Measurements from ENCODE around the gene GREB1.

Gene GREB1

GRCh38 chr2:11533278-11534070 is at the start of gene GREB1:
GREB1 (plus strand) TSS chr2:11534045; CDS start chr2:11556615, 22,570 bp downstream.
- no peak for DNase-seq

DNA sequence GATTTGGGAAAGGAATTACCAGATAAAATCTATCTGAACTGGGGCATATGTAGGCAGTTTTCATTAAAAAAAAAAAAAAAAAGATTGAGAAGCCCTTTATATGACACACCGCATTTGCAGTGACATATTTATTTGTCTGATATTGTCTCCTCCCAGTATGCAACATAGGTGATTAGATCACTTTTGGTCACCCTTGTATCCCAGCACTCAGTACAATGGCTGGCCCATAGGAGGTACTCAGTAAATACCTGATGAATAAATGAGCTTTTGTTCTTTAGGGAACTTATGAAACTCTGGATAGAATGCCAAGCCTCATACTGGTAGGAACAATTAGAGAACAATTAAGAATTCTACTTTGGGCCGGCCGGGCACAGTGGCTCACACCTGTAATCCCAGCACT is 45.0 kb upstream of the GREB1 start:
- no peak for DNase-seq

- DNase-seq, result no peak
Observed at GRCh38 chr2:11490194-11490593, 43.7 kb upstream of the GREB1 start.

DNA sequence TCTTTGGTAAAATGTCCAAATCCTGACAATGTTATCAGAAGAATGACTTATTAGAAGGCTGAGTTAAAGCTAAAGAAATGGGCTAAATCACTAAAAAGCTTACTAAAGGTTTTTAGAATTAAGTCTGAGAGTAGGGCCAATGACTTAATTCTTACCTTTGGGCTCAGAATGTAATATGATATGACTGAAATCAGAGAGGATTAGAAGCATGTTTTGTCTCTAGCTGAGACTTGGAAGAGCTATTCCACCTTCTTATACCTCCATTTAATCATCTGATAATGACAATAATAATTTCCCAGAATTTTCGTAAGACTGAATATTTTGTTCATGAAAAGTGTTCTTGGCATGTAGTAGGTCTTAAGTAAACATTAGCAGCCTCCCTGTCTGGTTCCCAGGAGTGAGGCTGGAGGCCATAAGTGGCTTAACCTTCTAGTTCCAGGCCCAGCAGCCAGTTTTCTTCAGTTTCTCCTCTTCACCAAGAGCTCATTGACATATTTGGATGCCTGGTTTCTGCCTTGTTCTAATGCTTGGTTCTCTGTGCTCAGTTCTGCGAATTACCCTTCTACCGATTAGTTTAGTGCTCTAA is 42.4 kb upstream of the GREB1 start:
- DNase-seq, result no peak

DNA sequence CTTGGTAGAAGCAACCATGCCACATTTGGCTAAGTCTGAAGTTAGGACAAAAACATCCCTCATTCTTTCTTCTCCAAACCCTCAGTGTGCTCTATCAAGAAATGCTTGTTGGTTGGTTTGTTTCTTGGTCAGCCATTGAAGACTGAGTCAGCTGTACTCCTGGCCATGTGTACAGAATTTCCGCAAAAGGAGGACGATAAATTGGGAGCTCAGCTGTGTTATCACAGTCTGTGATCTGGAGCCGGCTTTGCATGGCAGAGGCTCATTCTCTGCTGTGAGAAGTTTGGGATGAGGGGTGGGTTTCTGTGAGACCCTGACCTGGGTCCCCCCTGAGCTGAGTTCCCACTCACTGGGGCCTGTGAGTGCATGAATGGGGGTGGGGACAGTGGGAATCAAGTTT is 41.6 kb upstream of the GREB1 start:
- DNase-seq, result no peak

- no peak for DNase-seq
Observed at GRCh38 chr2:11492720-11493119, 41.1 kb upstream of the GREB1 start.

GRCh38 chr2:11493282-11493681 is 40.6 kb upstream of the GREB1 start:
- DNase-seq, result no peak

GRCh38 chr2:11494310-11494709 is 39.5 kb upstream of the GREB1 start:
- no peak for DNase-seq

DNA sequence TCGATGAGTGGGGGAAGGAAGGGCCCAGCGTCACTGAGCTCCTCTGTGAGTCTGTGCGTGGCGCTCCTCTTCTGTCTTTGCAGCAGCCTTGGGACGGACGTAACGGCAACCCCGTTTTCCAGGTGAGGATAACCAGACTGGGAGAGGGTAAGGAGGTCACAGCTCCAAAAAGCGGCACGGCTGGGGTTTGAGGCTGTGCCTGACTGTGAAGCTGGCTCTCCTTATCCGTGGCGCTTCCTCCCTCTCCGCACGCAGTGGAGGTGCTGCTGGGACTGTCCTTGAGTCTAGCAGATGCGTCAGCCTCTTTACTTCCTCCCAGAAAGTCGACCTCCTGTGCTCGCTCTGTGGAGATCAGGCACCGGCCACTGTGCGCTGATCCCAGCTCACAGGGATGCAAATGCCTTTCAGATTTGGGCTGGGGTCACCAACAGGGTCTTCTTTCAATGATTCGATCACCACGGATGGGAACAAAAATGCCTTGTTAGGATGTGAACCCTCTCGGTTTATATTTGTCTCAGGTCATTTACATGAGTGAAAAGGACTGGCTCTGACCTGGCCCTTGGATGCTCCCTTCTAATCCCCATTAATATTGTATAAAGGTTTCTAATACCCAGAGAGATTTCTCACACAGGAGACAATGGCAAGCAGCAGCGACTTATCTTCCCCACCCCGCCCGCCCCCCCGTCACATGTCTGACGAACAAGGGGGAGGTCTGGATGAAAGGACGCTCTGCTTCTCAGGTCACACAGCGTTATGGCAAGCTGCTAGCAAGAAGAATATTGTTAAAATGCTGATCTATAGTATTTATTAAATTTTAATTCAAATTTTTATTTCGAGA is 37.8 kb upstream of the GREB1 start:
- DNase-seq, result no peak

- no peak for DNase-seq
Observed at GRCh38 chr2:11498543-11499034, 35.3 kb upstream of the GREB1 start.

DNA sequence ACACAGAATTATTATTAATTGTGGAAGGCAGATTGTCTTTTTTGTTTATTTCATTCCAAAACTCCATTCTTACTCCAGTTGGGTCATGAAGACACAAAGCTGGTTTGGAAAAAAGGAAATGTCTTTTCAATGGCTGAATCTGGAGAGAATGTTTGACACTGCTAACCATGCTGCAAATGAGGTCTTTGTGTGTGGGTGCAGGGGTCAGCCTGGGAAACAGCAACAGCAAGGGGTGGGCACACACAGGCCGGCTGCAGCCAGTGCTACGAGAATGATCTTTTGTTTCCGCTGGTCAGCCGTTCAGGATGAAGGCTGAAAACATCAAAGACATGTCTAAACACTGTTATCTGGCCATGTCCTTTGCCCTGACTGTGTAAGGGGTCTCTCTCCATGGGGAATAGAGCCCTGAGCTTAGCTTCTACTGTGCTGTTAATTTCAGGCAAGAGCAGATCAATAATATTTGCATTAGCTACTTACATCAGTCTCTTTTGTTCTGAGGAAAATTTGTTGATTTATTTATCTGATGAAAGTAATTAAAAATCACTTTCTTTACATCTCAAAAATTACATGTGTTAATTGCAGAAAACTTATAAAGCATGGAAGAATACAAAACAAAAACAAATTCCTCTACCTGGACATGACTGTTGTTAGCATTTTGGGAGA is 34.6 kb upstream of the GREB1 start:
- DNase-seq, result no peak

DNA sequence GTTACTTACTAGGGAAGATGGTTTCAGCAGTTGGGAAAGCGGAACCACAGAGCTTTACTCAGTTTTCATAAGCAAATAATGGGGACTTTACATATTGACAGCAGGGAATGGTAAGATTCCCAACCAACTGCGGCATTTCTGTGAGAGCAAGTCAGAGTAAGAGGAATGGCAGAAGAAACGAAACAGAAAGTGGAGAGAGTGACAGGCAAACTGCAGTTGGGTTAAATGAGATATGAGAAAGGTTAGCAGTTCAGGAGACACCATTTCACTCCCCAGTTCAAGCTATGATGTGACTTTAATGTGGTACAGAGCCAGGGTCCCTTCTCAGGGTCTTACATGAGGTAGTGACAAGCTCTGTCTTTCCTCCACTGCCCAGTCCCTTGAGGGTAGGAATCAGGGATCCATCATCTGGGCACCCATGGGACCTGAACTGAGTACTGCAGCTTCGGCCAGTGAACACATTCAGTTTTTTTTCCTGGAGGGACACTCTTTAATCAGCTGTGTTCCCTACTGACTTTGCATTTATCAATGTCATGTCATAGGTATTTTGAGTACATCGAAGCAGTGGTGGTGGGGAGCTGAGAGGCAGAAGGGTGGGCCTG is 33.0 kb upstream of the GREB1 start:
- no peak for DNase-seq

DNA sequence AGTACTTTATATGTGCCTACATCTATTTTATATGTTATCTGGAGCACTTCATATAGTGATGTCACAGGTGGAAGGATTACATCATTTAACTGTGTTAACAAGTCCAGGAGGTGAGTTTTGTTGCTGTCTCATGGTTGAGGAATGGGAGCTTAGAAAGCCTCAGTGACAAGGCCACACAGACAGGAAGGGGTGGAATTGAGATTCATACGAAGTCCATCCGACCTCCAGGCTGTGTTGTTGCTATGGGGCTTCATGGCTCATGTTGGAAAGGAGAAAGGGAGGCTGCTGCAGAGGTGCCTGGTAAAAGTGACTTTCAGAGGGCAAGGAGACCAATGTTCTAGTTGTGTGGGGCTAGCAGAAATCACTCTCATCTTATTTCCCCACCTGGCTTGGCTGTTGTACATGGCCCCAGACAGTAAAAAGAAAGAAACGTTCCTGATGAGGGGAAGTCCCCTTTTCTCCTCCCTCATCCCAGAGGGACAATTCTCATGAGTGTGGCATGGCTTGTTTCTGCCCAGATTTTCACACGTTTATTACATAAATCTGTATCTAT is 31.0 kb upstream of the GREB1 start:
- DNase-seq, result no peak

DNA sequence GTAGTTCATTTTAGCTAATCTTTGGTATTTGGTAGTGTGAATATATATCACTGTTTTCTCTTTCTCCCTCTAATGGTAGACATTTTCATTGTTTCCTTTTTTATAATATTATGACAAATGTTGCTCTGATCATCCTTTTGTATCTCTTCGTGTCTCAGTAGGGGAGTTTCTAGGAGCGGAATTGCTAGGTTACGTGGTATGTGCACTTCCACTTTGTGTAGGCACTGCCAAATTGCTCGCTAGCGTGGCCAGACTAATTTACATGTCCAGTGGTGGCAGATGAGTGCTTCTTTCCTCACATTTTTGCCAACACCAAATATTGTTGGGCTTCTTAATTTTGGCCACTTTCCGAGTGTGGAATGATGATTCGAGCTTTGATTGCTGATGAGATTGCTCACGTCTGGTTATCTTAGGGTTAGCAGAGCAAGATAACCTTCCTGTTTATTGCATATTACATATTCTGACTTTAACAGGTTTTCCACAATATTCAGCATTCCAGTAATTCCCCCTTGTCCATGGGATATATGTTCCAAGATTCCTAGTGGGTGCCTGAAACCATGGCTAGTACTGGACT is 30.4 kb upstream of the GREB1 start:
- no peak for DNase-seq

DNA sequence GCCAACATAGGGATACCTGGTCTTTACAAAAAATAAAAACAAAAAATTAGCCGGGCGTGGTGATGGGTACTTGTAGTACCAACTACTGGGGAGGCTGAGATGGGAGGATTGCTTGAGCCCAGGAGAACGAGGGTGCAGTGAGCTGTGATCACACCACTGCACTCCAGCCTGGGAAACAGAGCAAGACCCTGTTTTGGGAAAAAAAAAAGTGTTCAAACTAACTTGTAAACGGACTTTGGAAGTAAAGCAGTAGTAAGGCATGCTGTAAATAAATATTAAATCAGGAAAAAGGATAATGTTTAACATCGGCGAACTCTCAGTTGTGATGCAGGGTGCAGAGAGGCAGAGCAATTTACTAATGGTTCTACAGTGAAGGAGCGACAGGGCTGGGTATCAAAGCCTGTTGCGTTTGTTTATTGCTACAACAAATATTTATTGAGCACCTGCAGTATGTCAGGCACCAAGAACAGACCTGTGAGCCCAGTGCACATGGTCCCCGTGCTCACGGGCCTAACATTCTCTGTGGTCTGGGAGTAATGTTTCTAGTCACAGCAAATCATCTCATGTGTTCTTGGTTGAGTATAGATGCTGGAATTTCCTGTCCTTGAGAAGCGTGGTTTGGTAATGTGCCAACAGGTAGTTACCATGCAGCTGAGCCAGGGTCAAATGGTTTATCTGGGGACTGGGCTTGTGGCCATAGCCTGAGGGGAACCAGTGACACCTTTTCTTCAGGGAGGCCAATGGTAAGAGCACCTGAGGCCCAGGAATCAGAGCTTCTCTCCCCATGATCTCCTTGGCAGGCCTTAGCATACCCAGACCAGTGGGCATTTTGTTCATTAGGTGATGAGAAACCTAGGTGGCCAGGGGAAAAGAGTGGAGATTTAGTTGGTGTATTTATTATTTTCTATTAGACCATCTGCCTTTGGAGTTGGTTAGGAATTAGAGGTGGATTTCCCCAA is 27.9 kb upstream of the GREB1 start:
- no peak for DNase-seq

DNA sequence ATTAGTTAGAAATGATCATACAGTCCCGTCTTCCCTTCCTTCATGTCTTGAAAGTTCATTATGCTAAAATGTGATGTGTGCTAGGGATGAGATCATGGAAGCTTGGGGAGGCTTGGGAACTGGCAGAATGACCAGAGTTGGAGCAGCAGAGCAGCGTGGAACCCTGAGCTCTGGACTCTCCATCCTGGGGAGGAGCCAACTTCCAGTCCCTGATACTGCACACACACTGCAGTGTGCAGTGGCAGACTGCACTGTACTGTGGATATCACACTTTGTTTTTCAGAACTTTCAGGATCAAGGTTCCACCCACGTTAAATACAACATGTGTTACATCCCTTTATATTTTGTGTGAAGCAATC is 27.3 kb upstream of the GREB1 start:
- no peak for DNase-seq

DNA sequence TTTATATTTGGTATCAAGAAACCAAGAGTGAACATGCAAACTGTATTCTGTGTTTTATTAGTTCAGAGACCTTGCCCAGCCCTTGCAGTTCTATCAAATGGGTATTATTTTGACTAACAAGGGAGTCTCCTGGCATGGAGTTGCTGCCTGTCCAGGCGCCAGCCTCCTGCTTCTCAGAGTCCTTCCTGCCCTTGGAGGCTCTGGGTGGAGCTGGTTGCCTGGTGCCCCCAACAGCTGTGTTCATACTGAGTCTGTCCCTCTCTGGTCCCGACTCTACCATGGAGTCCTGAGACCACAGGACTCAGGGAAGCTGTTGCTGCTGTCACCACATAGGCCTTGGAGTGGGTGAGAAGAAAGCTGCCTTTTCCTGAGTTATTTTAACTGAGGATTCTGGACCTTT is 26.3 kb upstream of the GREB1 start:
- no peak for DNase-seq

DNA sequence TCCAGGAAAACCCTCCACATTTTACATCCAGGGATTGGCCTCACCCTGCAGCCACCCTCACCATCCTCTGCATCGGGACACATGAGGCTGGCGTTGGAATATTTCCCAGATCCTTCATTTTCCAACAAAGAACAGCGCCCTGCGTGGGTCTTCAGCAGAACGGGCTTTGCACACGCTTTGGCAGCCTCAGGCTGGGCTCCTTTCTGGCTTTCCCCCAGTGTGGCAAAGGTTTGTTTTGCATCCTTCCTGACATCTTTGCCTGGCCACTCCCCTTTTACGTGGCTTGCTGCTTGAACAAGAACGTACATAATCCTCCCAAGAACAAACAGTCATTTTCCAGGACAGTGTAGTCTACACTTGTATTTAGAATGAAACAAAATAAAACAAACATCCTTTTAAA is 25.6 kb upstream of the GREB1 start:
- DNase-seq, result no peak

DNA sequence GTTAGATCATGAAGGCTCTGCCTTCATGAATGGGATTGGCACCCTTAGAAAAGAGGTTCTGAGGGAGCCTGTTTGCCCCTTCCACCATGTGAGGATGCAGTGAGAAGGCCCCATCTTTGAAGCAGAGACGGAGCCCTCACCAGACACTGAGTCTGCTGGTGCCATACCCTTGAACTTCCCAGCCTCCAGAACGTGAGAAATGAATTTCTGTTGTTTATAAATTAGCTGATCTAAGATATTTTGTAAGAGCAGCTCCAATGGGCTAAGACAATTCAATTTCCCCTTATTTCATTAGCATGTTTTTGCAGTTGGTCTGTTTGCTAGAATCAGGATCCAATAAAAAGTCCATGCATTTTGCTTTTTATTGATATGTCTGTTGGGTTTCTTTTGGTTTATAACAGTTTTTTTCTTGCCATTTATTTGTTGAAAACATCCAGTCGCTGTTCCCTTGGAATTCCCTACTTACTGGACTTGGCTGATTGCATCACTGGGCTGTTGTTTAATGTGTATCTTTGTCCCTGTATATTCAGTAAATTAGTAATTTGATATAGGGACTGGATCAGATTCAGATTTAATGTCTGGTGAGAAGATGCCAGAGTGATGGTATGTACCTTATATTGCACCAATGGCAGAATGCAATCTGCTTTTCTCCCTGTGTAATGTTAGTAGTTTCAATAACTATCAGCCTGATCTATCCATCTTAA is 24.0 kb upstream of the GREB1 start:
- DNase-seq, result no peak

DNA sequence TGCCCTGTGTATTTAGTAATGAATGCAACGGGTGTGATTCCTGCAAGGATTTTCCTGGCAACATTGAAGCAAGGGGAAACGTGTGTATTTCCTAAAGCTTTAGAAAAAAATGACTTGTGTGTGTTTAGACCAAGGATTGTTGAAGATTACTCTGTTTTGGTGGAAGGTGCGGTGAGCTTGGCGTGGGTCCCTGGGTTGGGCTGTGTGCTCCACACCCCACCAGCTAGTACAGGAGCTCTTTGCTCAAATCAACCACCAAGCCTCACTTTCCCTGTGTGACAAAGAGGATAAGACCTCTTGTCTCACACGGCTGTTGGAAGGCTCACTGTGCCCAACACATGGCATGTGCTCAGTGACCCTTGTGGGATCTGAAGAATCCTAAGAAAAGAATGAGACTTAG is 21.4 kb upstream of the GREB1 start:
- DNase-seq, result no peak

Measured in activated CD4-positive, CD25-positive, alpha-beta regulatory T cell treated with anti-CD3 and anti-CD28 coated beads, Interleukin-2, amount 50 U/mL, for 72 hours (primary cell).